SHP77 (cell line): ENCODE results near the gene EFEMP2.

Experiments used
- DNase-seq, 2 experiments: peaks; one replicate each; lab custom pipeline; 2025; lab: John Stamatoyannopoulos, UW

The EFEMP2 gene

DNA sequence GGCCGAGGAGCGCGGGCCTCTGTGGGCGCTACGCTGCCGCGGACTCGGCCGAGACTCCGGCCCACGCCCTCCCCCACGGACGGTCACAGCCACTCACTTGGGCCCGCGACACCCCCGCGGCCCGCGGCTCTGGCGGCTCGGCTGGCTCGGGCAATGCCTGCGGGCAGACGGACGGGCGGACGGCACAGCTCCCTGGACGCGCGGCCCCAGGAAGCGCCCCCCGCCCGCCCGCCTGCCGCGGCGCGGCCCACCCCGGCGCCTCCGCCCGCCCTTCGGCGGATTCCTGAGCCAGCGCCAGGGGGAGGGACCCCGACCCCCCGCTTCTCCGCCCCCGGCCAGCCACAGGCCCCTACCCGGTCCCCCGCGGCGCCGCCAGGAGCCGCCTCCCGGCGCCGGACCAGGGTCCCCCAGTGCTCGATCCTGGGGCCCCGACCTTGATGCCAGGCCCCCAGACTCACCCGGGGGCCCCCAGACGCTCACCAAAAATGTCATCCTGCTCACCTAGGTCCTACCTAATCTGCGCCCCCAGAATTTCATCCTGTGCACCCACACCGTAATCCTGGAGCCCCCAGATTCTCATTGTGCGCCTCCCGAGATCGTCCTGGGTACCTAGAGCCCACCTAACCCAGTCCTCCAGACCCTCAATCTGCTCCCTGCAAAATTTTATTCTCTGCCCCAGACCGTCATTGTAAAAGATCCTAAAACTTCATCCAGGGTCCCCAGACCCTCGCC is at the start of gene EFEMP2:
Gene EFEMP2 (minus strand): TSS at position 215 of the 732 bp plus-strand sequence. CDS start 446 bp downstream, outside the sequence.
- DNase-seq, result no peak

DNA sequence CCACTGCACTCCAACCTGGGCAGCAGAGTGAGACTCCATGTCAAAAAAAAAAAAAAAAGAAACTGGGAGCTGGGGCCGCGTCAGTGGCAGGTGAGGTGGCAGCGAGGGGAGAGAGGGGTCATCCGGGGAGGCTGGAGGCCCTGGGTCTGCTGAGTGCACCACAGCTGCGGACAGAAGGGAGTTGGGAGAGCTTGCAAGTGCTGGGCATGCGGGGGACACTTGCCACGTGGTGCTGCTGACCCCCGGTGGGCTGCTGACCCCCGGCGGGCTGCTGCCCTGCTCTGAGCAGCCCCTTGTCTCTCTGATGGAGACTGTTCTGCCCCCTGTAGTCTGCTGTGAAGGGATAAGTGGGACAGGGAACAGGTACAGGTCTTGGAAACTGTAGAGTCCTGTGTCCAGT is 49.3 kb upstream of the EFEMP2 start:
- DNase-seq, result no peak

GRCh38 chr11:65921033-65921555 is 48.5 kb upstream of the EFEMP2 start:
- no peak for DNase-seq

DNA sequence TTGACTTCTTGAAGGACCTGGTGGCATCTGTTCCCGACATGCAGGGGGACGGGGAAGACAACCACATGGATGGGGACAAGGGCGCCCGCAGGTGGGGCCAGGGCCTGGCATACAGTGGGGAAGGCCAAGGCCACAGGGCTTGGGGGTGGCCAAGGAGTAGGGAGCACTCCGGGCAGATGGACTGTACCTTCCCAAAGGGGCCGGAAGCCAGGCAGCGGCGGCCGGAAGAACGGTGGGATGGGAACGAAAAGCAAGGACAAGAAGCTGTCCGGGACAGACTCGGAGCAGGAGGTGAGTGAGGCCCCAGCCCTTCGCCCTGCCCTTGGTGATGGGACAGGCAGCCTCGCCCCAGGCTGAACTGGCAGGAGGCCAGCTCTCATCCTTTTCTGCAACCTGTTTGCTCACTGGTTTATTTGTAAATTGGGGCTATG is 47.8 kb upstream of the EFEMP2 start:
- DNase-seq, result no peak

DNA sequence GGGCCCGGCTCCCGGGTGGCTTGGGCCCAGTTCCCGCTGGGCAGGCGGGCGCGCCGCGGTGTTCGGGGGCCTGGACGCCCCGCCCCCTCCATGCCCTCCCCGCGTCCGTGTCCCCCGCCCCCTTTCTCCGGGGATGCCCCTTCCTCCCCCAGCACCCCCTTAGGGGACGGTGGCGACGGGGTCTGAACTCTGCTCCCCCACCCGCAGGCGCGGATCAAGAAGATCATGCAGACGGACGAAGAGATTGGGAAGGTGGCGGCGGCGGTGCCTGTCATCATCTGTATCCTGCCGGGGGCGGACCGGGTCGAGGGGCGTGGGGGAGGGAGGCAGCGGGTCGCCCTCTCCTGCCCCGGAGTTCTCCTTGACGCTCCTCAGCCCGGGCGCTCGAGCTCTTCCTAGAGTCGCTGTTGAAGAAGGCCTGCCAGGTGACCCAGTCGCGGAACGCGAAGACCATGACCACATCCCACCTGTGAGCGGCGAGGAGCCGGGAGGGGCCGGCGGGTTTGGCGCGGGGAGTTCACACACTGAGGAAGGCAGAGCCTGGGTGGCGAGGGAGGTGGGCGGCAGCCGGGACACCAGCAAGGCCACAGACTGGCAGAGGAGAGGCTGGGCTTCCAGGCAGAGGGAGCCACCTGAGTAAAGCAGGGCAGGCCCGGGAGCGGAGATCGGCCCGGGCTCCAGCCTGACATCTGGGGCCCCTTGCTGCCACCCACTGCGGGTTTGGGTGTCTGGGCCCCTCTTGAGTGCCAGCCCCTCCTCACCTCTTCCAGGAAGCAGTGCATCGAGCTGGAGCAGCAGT is 47.2 kb upstream of the EFEMP2 start:
- DNase-seq, result no peak

DNA sequence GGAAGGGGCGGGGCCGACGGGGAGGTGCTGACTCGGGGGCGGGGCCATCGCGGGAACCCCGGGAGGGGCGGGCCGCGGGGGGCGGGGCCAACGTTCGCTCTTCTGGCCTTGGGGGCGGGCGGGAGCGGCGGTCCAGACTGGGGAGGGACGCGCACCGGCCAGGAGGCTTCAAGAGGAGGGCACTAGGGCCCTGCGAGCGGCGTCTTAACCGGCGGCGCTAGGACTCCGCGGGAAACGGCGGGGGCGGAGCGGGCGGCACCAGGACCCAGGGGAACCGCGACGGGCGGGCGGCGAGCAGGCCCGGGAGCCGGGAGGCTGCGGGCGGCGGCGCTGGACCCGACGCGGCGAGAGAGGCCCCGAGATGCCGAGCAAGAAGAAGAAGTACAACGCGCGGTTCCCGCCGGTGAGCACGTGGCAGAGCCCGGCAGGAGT is 46.6 kb upstream of the EFEMP2 start, which contains the start of gene DRAP1:
Gene DRAP1 (plus strand): TSS at position 286 of the 432 bp plus-strand sequence. CDS start 76 bp downstream, at position 362.
- DNase-seq, result peak; percentile 92 to 98

DNA sequence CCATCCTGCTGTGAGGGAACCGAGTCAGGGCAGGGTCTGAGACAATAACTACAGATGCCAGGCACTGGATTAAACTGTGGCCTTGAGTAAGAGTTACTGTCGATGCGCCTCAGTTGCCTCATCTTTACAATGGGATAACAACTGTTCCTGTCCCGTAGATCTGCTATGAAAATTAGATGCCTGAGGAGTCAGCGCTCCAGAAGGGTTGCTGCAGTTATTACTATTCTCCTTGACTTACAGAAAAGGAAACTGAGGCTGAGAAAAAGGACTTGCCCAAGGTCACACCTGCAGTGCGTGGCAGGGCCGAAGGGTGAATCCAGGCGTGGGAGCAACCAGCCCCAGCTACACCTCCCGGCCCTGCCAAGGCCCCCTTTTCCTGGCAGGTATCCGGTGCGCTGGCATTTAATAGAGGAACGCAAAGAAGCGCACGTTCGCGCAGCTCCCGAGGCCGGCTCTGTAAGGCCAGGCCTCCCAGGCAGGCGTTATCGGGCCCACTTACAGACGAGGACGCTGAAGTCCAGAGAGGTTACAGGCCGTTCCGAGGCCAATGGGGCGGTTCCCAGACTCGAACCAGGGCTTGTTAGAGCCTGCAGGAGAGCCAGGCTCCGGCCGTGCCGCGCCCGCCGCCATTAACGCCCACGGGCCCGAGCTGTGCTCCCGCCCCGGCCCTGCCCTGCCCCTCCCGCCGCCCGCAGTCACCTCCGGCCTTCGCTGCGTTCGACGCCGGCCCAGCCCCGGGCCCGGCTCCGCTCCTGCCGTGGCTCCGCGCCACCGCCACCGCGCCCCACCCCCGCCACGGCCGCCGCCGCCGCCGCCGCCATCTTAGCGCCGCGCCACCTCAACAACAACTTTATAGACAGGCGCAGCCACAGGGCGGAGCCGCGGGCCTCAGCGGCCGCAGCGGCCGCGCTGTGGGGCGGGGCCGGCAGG is 45.9 kb upstream of the EFEMP2 start, which contains the start of gene C11orf68:
Gene C11orf68 (minus strand): TSS at position 852 of the 930 bp plus-strand sequence. CDS start 31 bp downstream, at position 821.
- no peak for DNase-seq

- no peak for DNase-seq
Observed at GRCh38 chr11:65917434-65918210, 45.0 kb upstream of the EFEMP2 start.

DNA sequence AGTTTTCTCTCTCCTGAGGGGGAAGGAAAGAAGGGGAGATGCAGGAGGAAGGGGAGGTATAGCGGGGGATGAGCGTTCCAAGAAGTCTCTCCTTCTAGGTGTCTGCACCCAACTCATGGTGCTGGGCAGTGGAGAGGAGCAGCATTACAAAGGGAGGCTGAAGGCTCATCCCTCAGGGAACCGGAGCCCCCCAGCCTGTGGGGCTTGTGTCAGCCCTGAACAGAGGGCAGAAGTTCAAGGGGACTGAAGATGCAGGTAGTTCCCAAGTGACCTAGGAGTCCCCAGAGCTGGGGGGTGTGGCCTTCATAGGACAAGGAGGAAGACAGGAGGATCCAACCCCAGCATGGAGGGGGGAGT is 44.5 kb upstream of the EFEMP2 start:
- DNase-seq, result no peak

- DNase-seq, result no peak
Observed at GRCh38 chr11:65916391-65916790, 43.8 kb upstream of the EFEMP2 start.

DNA sequence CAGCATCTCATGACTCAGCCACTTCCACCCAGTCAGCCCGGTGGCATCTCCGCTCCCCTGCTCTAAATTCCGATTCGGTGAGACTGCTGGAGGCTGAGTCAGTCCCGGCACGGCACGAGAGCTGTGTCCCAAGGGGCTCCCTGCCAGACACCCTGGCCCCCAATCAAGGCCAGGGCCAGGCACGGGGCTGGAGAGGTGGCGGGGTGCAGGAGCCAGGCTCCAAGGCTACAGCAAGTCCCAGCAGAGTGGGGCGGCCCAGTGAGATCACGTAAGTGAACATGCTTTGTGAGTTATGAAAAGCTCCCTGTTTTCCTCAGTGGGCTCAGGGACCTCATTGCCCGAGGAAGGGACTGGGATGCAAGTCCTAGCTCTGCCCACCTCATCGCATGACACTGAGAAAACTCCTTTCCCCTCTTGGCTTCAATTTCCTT is 43.2 kb upstream of the EFEMP2 start:
- DNase-seq, result no peak

DNA sequence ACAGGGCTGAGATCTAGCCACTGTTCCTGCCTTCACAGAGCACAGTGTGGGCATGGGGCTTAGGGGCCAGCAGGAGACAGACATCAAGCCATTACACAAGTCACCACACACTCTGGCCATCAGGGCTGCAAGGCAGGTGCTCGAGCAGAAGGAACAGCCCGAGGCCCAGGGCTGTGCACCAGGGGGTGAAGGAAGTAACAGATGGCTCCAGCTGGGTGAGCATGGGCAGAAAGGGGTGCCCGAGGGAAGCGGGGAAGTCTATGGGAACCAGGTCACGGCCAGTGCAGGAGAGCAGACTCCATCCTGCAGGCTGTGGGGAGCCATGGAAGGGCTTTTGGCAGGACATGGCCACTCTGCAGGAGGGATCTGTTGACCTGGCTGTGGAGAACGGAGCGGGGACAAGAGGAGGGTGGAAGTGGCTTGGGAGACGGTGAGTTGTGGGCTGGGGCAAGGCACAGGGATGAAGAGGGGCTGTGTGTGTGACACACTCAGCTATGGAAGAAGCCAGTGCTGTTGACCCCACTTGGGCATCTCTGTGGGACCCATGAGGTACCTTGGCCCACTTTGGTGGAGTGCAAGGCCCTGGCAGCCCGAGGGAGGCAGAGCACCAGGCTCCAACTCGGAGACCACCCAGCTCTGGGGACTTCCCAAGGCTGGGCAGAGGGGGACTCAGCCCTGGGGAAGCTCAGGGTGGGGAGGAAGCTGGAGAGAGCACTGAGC is 42.7 kb upstream of the EFEMP2 start:
- DNase-seq, result no peak

GRCh38 chr11:65912845-65913244 is 40.2 kb upstream of the EFEMP2 start:
- no peak for DNase-seq

- DNase-seq, result peak; percentile 51 to 53
Observed at GRCh38 chr11:65911682-65912568, 39.3 kb upstream of the EFEMP2 start.

- no peak for DNase-seq
Observed at GRCh38 chr11:65907878-65908277, 35.3 kb upstream of the EFEMP2 start.

GRCh38 chr11:65906602-65907001 is 34.0 kb upstream of the EFEMP2 start:
- no peak for DNase-seq

GRCh38 chr11:65903715-65904114 is 31.1 kb upstream of the EFEMP2 start:
- no peak for DNase-seq

GRCh38 chr11:65903068-65903481 is 30.5 kb upstream of the EFEMP2 start:
- DNase-seq, result no peak

DNA sequence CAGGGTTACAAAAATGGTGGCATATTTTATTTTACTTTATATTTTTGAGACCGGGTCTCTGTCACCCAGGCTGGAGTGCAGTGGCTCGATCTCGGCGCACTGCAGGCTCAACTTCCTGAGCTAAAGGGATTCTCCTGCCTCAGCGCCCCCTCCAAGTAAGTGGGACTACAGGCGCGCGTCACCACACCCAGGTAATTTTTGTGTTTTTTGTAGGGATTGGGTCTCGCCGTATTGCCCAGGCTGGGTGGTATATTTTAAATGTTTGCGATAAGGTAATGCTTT is 28.2 kb upstream of the EFEMP2 start:
- no peak for DNase-seq
